Suprapubic skin (tissue), 4 donors: ENCODE measurements around the gene PRCD.
"Not testable (repeated sequence)": the region's sequence is repeated elsewhere in the genome, so short reads cannot be mapped to it uniquely, and the experiment has no call there.

Experiments
- POLR2A ChIP-seq, 2 donors: fragments of 450-650 bp; IDR thresholded peaks; one replicate each; pipeline ENCODE4 v1.6.1; 2017; ENCODE audit warnings: antibody characterized with exemption in 2 of 2, mild to moderate bottlenecking in 2 of 2, moderate library complexity in 2 of 2
- POLR2AphosphoS5 ChIP-seq, 3 donors: sonication (generic); formaldehyde crosslinking; IDR thresholded peaks; one replicate each; pipeline ENCODE4 v1.6.1; 2017; ENCODE audit warnings: antibody characterized with exemption in 3 of 3

- TF ChIP-seq POLR2AphosphoS5, POLR2A (IDR thresholded peaks at IDR 0.05): not testable (repeated sequence)
Measured at GRCh38 chr17:76508472-76509063, 31.3 kb upstream of the PRCD start.
